ENCODE measurements around the gene OTUD6A. TPM values are rescaled to one million over a fixed set of nuclear protein-coding genes. Genes with fewer than 3 reads are reported as not detected.

OTUD6A gene
- total RNA-seq, 2 experiments from 2014 or later, result not detected

DNA sequence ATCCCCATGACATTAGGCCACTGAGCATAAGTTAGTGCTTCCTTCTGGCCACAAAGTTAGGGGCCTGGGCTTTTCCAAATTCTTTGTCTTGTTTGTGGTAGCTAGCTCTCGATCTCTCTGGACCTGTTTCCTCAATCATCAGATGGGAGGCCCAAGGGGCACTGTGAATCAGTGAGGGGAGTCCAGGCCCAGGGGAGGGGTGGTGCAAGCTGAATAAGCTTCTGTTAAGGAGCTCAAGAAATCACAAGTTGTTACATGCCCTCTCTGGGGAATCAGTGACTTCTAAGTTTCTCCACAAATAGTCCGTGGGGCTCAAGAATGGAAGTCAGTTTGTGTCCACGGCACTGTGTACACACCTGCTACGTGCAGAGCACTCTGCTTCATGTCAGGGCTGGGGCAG lies 27.6 kb upstream of the OTUD6A start:
- no peak for DNase-seq
- CTCF ChIA-PET, result no interaction called here
- H3K9me3 Mint-ChIP-seq, result no peaks in the 10 kb centered on the region
- intact Hi-C loops (cut with DNase I, micrococcal nuclease), result loop anchor here in 1 of 2 experiments (5.0 kb wide), 1 partner anchor 98 kb away; the partner anchor contains the start of gene IGBP1
- H3K36me3 Mint-ChIP-seq (ENCODE audit: low read depth), result no peaks in the 10 kb centered on the region
- TF ChIP-seq, protein P1, sequence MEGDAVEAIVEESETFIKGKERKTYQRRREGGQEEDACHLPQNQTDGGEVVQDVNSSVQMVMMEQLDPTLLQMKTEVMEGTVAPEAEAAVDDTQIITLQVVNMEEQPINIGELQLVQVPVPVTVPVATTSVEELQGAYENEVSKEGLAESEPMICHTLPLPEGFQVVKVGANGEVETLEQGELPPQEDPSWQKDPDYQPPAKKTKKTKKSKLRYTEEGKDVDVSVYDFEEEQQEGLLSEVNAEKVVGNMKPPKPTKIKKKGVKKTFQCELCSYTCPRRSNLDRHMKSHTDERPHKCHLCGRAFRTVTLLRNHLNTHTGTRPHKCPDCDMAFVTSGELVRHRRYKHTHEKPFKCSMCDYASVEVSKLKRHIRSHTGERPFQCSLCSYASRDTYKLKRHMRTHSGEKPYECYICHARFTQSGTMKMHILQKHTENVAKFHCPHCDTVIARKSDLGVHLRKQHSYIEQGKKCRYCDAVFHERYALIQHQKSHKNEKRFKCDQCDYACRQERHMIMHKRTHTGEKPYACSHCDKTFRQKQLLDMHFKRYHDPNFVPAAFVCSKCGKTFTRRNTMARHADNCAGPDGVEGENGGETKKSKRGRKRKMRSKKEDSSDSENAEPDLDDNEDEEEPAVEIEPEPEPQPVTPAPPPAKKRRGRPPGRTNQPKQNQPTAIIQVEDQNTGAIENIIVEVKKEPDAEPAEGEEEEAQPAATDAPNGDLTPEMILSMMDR (IDR thresholded peaks at IDR 0.05), result no peak
- H3K4me3 ChIP-seq (ENCODE audit: low read length), result no peak overlapping the region
- H3K9me3 ChIP-seq (ENCODE audit: control insufficient read depth in 1 of 2, insufficient read depth in 1 of 2, low read length in 2 of 2), result no peaks in the 10 kb centered on the region
- peaks cover 3% of the 10 kb centered on the region for H3K4me1 Mint-ChIP-seq (ENCODE audit: low read depth)
- POLR2A ChIA-PET, result no interaction called here
- no peak overlapping the region for H3K27ac Mint-ChIP-seq
- H3K27me3 Mint-ChIP-seq, result no peaks in the 10 kb centered on the region
- H3K27me3 ChIP-seq (ENCODE audit: control insufficient read depth in 1 of 2, insufficient read depth in 2 of 2, low read length in 2 of 2), result no peaks in the 10 kb centered on the region
- no peak for ATAC-seq (ENCODE audit: poor library complexity)
- H3K4me3 Mint-ChIP-seq, result no peak overlapping the region
- peaks cover 7% of the 10 kb centered on the region for H3K4me1 ChIP-seq (ENCODE audit: insufficient read depth, low read length)
- H3K27ac ChIP-seq (ENCODE audit: low read depth in 1 of 2, low read length in 2 of 2), result no peak overlapping the region
- no peaks in the 10 kb centered on the region for H3K36me3 ChIP-seq (ENCODE audit: insufficient read depth, low read length)

DNA sequence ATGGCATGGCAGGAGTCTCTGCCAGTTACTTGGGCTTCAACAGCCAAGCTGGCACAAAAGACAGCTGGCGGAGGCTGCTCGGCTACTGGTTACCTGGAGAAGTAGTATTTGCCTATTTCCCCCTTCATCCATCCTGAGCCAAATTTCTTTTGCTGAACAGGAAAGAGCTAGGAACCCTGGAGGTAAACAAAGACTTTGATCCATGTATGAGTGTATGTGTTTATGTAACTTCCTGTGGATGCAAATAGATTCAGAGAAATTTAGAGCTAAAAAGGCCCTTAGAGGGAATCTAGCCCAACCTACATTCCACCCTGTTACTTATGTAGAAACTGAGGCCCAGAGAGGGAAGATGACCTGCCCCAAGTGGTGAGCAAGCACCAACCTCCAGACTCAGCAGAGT lies 23.7 kb upstream of the OTUD6A start:
- H3K4me1 ChIP-seq (ENCODE audit: insufficient read depth, low read length), result no peaks in the 10 kb centered on the region
- ATAC-seq (ENCODE audit: poor library complexity) (no peak), DNase-seq (no peak)
- no peak overlapping the region for H3K4me3 Mint-ChIP-seq
- ChIA-PET POLR2A (no interaction called here), CTCF (interaction anchor here (0.6 kb wide), 1 partner anchor 106 kb away, joined by 3 read pairs; no protein-coding TSS in a partner anchor)
- H3K27me3 ChIP-seq (ENCODE audit: control insufficient read depth in 1 of 2, insufficient read depth in 2 of 2, low read length in 2 of 2), result no peaks in the 10 kb centered on the region
- H3K27me3 Mint-ChIP-seq, result no peaks in the 10 kb centered on the region
- intact Hi-C loops (cut with DNase I, micrococcal nuclease), result no loop called here
- H3K9me3 Mint-ChIP-seq, result no peaks in the 10 kb centered on the region
- no peak overlapping the region for H3K27ac ChIP-seq (ENCODE audit: low read depth in 1 of 2, low read length in 2 of 2)
- no peaks in the 10 kb centered on the region for H3K4me1 Mint-ChIP-seq (ENCODE audit: low read depth)
- H3K36me3 ChIP-seq (ENCODE audit: insufficient read depth, low read length), result no peaks in the 10 kb centered on the region
- H3K9me3 ChIP-seq (ENCODE audit: control insufficient read depth in 1 of 2, insufficient read depth in 1 of 2, low read length in 2 of 2), result no peaks in the 10 kb centered on the region
- no peak overlapping the region for H3K27ac Mint-ChIP-seq
- TF ChIP-seq, protein P1 (IDR thresholded peaks at IDR 0.05), result no peak
- H3K4me3 ChIP-seq (ENCODE audit: low read length), result no peak overlapping the region
- H3K36me3 Mint-ChIP-seq (ENCODE audit: low read depth), result no peaks in the 10 kb centered on the region

DNA sequence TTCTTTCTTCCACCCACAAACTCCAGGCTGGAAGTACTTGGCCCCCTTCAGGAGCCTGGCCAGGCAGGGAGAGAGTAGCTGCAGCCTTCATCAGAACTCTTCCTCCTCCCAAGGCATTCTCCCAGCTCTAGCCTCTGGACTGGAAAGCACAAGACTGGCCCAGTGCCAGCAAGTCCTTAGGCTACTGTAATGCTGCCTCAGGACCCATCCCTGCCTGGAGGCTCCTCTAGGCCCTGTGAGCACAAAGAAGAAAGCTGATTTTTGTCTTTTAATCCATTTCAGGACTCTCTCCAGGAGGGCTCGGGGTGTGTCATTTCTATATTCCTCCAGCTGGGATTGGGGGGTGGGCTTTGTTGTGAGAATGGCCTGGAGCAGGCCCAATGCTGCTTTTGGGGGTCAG lies 23.3 kb upstream of the OTUD6A start:
- H3K27me3 ChIP-seq (ENCODE audit: control insufficient read depth in 1 of 2, insufficient read depth in 2 of 2, low read length in 2 of 2), result no peaks in the 10 kb centered on the region
- DNase-seq (no peak), ATAC-seq (ENCODE audit: poor library complexity) (no peak)
- no peaks in the 10 kb centered on the region for H3K9me3 ChIP-seq (ENCODE audit: control insufficient read depth in 1 of 2, insufficient read depth in 1 of 2, low read length in 2 of 2)
- intact Hi-C loops (cut with DNase I, micrococcal nuclease), result no loop called here
- Mint-ChIP-seq H3K27ac (no peak overlapping the region), H3K9me3 (no peaks in the 10 kb centered on the region), H3K36me3 (ENCODE audit: low read depth) (no peaks in the 10 kb centered on the region), H3K27me3 (no peaks in the 10 kb centered on the region), H3K4me3 (no peak overlapping the region), H3K4me1 (ENCODE audit: low read depth) (no peaks in the 10 kb centered on the region)
- no peak overlapping the region for H3K27ac ChIP-seq (ENCODE audit: low read depth in 1 of 2, low read length in 2 of 2)
- H3K4me1 ChIP-seq (ENCODE audit: insufficient read depth, low read length), result no peaks in the 10 kb centered on the region
- ChIA-PET CTCF (no interaction called here), POLR2A (no interaction called here)
- TF ChIP-seq, protein P1 (IDR thresholded peaks at IDR 0.05), result no peak
- H3K36me3 ChIP-seq (ENCODE audit: insufficient read depth, low read length), result no peaks in the 10 kb centered on the region
- H3K4me3 ChIP-seq (ENCODE audit: low read length), result no peak overlapping the region

Measured in CD4-positive, alpha-beta T cell (primary cell).